ENCODE data around the gene ATXN1.

DNA sequence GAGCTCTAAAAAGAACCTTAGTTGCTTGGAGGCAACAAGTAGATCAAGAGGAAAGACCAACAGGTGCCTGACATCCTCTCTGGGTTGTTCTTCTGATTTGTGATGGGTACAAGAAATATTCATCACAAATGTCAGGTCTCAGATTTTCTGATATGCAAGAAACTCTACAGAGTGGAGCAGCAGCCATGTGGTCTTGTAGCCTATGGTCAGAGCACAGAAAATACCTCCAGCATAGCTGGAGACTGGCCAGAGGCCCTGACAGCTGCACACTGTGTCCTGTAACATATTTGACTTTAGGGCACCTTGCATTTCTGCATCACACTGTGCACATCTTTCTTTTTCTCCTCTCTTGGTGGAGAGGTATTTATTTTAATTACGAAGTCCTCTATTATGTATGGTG is 406.6 kb downstream of the ATXN1 start:
- no peak for TF ChIP-seq EZH2 (IDR thresholded peaks at IDR 0.05; ENCODE audit: low read depth, low read length, severe bottlenecking)
- TF ChIP-seq POLR2A (IDR thresholded peaks at IDR 0.05; ENCODE audit: control extremely low read depth in 1 of 2, low read depth in 2 of 2, low read length in 2 of 2), result no peak
- no peak for TF ChIP-seq RNF2 (IDR thresholded peaks at IDR 0.05; ENCODE audit: borderline replicate concordance, low read depth, low read length, missing control alignments, poor library complexity, severe bottlenecking)
- TF ChIP-seq CTCF (IDR thresholded peaks at IDR 0.05; ENCODE audit: control extremely low read depth in 1 of 3, insufficient read depth in 1 of 3, low read depth in 1 of 3, low read length in 3 of 3), result no peak
- no peak for TF ChIP-seq EGR1 (IDR thresholded peaks at IDR 0.05; ENCODE audit: borderline replicate concordance, low read depth, low read length)
- no peak for TF ChIP-seq CEBPB (IDR thresholded peaks at IDR 0.05; ENCODE audit: low read depth, low read length)
- TF ChIP-seq JUN (IDR thresholded peaks at IDR 0.05; ENCODE audit: low read depth, low read length), result no peak
- TF ChIP-seq, protein P1, sequence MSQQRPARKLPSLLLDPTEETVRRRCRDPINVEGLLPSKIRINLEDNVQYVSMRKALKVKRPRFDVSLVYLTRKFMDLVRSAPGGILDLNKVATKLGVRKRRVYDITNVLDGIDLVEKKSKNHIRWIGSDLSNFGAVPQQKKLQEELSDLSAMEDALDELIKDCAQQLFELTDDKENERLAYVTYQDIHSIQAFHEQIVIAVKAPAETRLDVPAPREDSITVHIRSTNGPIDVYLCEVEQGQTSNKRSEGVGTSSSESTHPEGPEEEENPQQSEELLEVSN (IDR thresholded peaks at IDR 0.05), result no peak
- TF ChIP-seq JUND (IDR thresholded peaks at IDR 0.05; ENCODE audit: low read length), result no peak
- TF ChIP-seq USF2 (IDR thresholded peaks at IDR 0.05; ENCODE audit: low read length), result no peak
- no peak for TF ChIP-seq RAD21 (IDR thresholded peaks at IDR 0.05 in 1 of 2, conservative IDR thresholded peaks at IDR 0.05 in 1 of 2; ENCODE audit: low read depth in 2 of 2, low read length in 2 of 2)
- no peak for TF ChIP-seq ZNF274 (IDR thresholded peaks at IDR 0.05; ENCODE audit: borderline replicate concordance, extremely low read depth, low read length)
- TF ChIP-seq, protein P2, sequence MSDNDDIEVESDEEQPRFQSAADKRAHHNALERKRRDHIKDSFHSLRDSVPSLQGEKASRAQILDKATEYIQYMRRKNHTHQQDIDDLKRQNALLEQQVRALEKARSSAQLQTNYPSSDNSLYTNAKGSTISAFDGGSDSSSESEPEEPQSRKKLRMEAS (IDR thresholded peaks at IDR 0.05), result no peak
